ENCODE data around the gene OR6B2. TPM values are rescaled to one million over a fixed set of nuclear protein-coding genes. Genes with fewer than 3 reads are reported as not detected.

Gene OR6B2
- total RNA-seq, 2 experiments from 2014 or later: not detected

GRCh38 chr2:239997686-239998409, 32.4 kb downstream of the OR6B2 start:
- H3K9me2 ChIP-seq (ENCODE audit: insufficient read depth, low read length): no peaks in the 10 kb centered on the region
- TF ChIP-seq, protein P1, sequence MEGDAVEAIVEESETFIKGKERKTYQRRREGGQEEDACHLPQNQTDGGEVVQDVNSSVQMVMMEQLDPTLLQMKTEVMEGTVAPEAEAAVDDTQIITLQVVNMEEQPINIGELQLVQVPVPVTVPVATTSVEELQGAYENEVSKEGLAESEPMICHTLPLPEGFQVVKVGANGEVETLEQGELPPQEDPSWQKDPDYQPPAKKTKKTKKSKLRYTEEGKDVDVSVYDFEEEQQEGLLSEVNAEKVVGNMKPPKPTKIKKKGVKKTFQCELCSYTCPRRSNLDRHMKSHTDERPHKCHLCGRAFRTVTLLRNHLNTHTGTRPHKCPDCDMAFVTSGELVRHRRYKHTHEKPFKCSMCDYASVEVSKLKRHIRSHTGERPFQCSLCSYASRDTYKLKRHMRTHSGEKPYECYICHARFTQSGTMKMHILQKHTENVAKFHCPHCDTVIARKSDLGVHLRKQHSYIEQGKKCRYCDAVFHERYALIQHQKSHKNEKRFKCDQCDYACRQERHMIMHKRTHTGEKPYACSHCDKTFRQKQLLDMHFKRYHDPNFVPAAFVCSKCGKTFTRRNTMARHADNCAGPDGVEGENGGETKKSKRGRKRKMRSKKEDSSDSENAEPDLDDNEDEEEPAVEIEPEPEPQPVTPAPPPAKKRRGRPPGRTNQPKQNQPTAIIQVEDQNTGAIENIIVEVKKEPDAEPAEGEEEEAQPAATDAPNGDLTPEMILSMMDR (conservative IDR thresholded peaks at IDR 0.05; ENCODE audit: low read length): no peak
- no peak for TF ChIP-seq EZH2phosphoT487 (IDR thresholded peaks at IDR 0.05; ENCODE audit: borderline replicate concordance, low read depth, low read length)
- H2AFZ ChIP-seq (ENCODE audit: low read length): no peak overlapping the region
- ChIA-PET CTCF (ENCODE audit: unreplicated experiment) (no interaction called here), POLR2A (no interaction called here)
- no TSS peak for BruUV-seq (replicated peaks)
- intact Hi-C loops (cut with micrococcal nuclease; ENCODE audit: unreplicated experiment): no loop called here
- H3K79me2 ChIP-seq (ENCODE audit: insufficient read depth, low read depth, low read length): no peaks in the 10 kb centered on the region
- no peak for DNase-seq (ENCODE audit: low spot score)
- H3K4me1 ChIP-seq (ENCODE audit: insufficient read depth, low read length, poor library complexity, severe bottlenecking): no peaks in the 10 kb centered on the region
- no peak overlapping the region for H3K27ac ChIP-seq (ENCODE audit: low read depth, low read length, poor library complexity, severe bottlenecking)
- H3K9me3 ChIP-seq (ENCODE audit: low read length): no peaks in the 10 kb centered on the region
- H4K20me1 ChIP-seq (ENCODE audit: insufficient read depth, low read length): no peaks in the 10 kb centered on the region
- no peak overlapping the region for H3K4me2 ChIP-seq (ENCODE audit: low read length)
- H3K4me3 ChIP-seq (ENCODE audit: low read depth, low read length, poor library complexity, severe bottlenecking): no peak overlapping the region
- H3K36me3 ChIP-seq (ENCODE audit: insufficient read depth, low read length): peaks cover 70% of the 10 kb centered on the region

DNA sequence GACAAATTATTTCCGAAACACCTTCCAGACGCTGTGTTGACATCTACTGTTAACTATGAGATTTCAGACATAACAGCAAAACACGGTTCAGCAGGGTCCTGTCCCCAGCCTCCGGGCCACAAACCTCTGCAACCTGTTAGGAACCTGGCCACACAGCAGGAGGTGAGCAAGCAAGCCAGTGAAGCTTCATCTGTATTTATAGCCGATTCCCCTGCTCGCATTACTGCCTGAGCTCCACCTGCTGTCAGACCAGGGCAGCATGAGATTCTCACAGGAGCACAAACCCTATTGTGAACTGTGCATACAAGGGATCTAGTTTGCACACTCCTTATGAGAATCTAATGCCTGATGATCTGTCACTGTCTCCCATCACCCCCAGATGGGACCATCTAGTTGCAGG, 36.1 kb downstream of the OR6B2 start:
- POLR2A ChIA-PET: interaction anchor here (0.6 kb wide), 1 partner anchor 431 kb away, joined by 6 read pairs; no protein-coding TSS in a partner anchor
- no TSS peak for BruUV-seq (replicated peaks)
- H2AFZ ChIP-seq (ENCODE audit: low read length): no peak overlapping the region
- H3K79me2 ChIP-seq (ENCODE audit: insufficient read depth, low read depth, low read length): no peaks in the 10 kb centered on the region
- H4K20me1 ChIP-seq (ENCODE audit: insufficient read depth, low read length): peaks cover 3% of the 10 kb centered on the region; the same call in 1 of the 2 replicates
- no peaks in the 10 kb centered on the region for H3K9me3 ChIP-seq (ENCODE audit: low read length)
- H3K27ac ChIP-seq (ENCODE audit: low read depth, low read length, poor library complexity, severe bottlenecking): no peak overlapping the region
- intact Hi-C loops (cut with micrococcal nuclease; ENCODE audit: unreplicated experiment): no loop called here
- no peak for TF ChIP-seq EZH2phosphoT487 (IDR thresholded peaks at IDR 0.05; ENCODE audit: borderline replicate concordance, low read depth, low read length)
- TF ChIP-seq, protein P1 (conservative IDR thresholded peaks at IDR 0.05; ENCODE audit: low read length): no peak
- CTCF ChIA-PET (ENCODE audit: unreplicated experiment): no interaction called here
- H3K9me2 ChIP-seq (ENCODE audit: insufficient read depth, low read length): no peaks in the 10 kb centered on the region
- H3K36me3 ChIP-seq (ENCODE audit: insufficient read depth, low read length): peaks cover 82% of the 10 kb centered on the region
- no peak for DNase-seq (ENCODE audit: low spot score)
- H3K4me1 ChIP-seq (ENCODE audit: insufficient read depth, low read length, poor library complexity, severe bottlenecking): no peaks in the 10 kb centered on the region
- H3K4me2 ChIP-seq (ENCODE audit: low read length): no peak overlapping the region
- no peak overlapping the region for H3K4me3 ChIP-seq (ENCODE audit: low read depth, low read length, poor library complexity, severe bottlenecking)

DNA sequence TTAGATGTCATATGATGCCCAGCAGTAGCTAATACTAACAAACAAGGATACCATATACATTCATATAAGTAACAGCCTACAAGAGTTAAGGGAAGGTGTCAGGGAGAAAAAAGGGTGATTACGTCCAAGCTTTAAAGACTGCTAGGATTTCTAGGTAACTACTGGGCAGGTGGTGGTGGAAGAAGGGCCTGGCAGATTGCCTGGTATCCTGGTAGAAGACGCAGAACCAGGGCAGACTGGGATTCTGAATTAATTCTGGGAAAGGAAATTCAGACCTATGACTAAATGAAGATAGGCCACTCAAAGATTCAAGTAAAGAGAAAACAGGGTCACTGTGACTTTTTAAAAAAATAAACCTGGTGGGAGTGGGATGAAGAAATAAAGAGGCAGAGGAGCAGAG, 36.9 kb downstream of the OR6B2 start:
- no peak for DNase-seq (ENCODE audit: low spot score)
- no peaks in the 10 kb centered on the region for H3K79me2 ChIP-seq (ENCODE audit: insufficient read depth, low read depth, low read length)
- no peaks in the 10 kb centered on the region for H3K9me2 ChIP-seq (ENCODE audit: insufficient read depth, low read length)
- ChIA-PET POLR2A (interaction anchor here (0.6 kb wide), 1 partner anchor 432 kb away, joined by 6 read pairs; no protein-coding TSS in a partner anchor), CTCF (ENCODE audit: unreplicated experiment) (no interaction called here)
- H3K4me3 ChIP-seq (ENCODE audit: low read depth, low read length, poor library complexity, severe bottlenecking): no peak overlapping the region
- H3K9me3 ChIP-seq (ENCODE audit: low read length): no peaks in the 10 kb centered on the region
- H3K4me1 ChIP-seq (ENCODE audit: insufficient read depth, low read length, poor library complexity, severe bottlenecking): no peaks in the 10 kb centered on the region
- H3K4me2 ChIP-seq (ENCODE audit: low read length): no peak overlapping the region
- intact Hi-C loops (cut with micrococcal nuclease; ENCODE audit: unreplicated experiment): no loop called here
- peaks cover 3% of the 10 kb centered on the region; the same call in 1 of the 2 replicates for H4K20me1 ChIP-seq (ENCODE audit: insufficient read depth, low read length)
- no peak overlapping the region for H3K27ac ChIP-seq (ENCODE audit: low read depth, low read length, poor library complexity, severe bottlenecking)
- no peak overlapping the region for H2AFZ ChIP-seq (ENCODE audit: low read length)
- TF ChIP-seq, protein P1 (conservative IDR thresholded peaks at IDR 0.05; ENCODE audit: low read length): no peak
- no peak for TF ChIP-seq EZH2phosphoT487 (IDR thresholded peaks at IDR 0.05; ENCODE audit: borderline replicate concordance, low read depth, low read length)
- peaks cover 82% of the 10 kb centered on the region for H3K36me3 ChIP-seq (ENCODE audit: insufficient read depth, low read length)
- no TSS peak for BruUV-seq (replicated peaks)

Measured in OCI-LY7 (cell line).